GM21723 (cell line): ENCODE measurements around the gene L3MBTL2.
"Not testable (repeated sequence)": the region's sequence is repeated elsewhere in the genome, so short reads cannot be mapped to it uniquely, and the experiment has no call there.

Experiments
- ATAC-seq: cut with Tn5 transposase; IDR thresholded peaks from one replicate; pipeline ENCODE4 v1.9.1; 2021; ENCODE audit warnings: mild to moderate bottlenecking, moderate library complexity; ENCODE audit not compliant: unreplicated experiment

L3MBTL2 gene

GRCh38 chr22:41204992-41205900 is at the start of gene L3MBTL2:
Gene L3MBTL2 (plus strand): TSS chr22:41205312. CDS start chr22:41205363, 51 bp downstream.
- peak; percentile 93 for ATAC-seq

- no peak for ATAC-seq
These were observed 48.0 kb upstream of the L3MBTL2 start for GRCh38 chr22:41157083-41157482.

GRCh38 chr22:41169157-41169556 is 36.0 kb upstream of the L3MBTL2 start:
- ATAC-seq, result no peak

GRCh38 chr22:41171996-41172395 is 33.1 kb upstream of the L3MBTL2 start:
- no peak for ATAC-seq

- no peak for ATAC-seq
These were observed 29.6 kb upstream of the L3MBTL2 start for GRCh38 chr22:41175546-41175945.

DNA sequence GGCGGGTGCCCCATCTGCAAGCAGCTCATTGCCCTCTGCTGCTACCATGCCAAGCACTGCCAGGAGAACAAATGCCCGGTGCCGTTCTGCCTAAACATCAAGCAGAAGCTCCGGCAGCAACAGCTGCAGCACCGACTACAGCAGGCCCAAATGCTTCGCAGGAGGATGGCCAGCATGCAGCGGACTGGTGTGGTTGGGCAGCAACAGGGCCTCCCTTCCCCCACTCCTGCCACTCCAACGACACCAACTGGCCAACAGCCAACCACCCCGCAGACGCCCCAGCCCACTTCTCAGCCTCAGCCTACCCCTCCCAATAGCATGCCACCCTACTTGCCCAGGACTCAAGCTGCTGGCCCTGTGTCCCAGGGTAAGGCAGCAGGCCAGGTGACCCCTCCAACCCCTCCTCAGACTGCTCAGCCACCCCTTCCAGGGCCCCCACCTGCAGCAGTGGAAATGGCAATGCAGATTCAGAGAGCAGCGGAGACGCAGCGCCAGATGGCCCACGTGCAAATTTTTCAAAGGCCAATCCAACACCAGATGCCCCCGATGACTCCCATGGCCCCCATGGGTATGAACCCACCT is 28.0 kb upstream of the L3MBTL2 start:
- ATAC-seq, result no peak

DNA sequence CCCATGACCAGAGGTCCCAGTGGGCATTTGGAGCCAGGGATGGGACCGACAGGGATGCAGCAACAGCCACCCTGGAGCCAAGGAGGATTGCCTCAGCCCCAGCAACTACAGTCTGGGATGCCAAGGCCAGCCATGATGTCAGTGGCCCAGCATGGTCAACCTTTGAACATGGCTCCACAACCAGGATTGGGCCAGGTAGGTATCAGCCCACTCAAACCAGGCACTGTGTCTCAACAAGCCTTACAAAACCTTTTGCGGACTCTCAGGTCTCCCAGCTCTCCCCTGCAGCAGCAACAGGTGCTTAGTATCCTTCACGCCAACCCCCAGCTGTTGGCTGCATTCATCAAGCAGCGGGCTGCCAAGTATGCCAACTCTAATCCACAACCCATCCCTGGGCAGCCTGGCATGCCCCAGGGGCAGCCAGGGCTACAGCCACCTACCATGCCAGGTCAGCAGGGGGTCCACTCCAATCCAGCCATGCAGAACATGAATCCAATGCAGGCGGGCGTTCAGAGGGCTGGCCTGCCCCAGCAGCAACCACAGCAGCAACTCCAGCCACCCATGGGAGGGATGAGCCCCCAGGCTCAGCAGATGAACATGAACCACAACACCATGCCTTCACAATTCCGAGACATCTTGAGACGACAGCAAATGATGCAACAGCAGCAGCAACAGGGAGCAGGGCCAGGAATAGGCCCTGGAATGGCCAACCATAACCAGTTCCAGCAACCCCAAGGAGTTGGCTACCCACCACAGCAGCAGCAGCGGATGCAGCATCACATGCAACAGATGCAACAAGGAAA is 27.3 kb upstream of the L3MBTL2 start:
- no peak for ATAC-seq

GRCh38 chr22:41178425-41178975 is 26.6 kb upstream of the L3MBTL2 start:
- ATAC-seq, result no peak

- not testable (repeated sequence) for ATAC-seq
These were observed 24.8 kb upstream of the L3MBTL2 start for GRCh38 chr22:41180362-41180761.

DNA sequence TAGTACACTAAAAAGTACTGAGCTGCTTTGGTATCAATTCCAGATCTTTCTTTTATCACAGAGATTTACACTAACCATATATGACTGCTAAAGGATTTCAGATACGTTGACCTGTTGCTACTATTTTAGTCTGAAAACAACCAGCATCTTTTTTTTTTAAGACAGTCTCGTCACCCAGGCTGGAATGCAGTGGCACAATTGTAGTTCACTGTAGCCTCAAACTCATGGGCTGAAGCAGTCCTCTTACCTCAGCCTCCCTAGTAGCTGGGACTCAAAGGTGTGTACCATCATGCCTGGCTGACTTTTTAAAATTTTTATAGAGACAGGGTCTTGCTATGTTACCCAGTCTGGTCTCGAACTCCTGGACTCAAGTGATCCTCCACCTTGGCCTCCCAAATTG is 24.2 kb upstream of the L3MBTL2 start:
- ATAC-seq, result no peak

GRCh38 chr22:41181349-41182241 is 23.5 kb upstream of the L3MBTL2 start:
- no peak for ATAC-seq

DNA sequence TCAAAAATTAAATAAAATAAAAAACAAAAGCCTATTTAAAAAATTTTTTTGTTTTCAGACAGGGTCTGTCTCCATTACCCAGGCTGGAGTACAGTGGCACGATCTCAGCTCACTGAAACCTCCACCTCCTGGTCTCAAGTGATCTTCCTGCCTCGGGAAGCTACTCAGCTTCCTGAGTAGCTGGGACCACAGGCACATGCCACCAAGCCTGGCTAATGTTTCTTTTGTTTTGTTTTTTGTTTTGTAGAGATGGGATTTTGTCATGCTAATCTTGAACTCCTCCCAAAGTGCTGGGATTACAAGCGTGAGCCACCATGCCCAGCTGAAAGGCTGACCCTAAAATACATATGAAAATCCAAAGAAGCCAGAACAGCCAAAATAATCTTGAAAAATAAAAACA is 20.4 kb upstream of the L3MBTL2 start:
- ATAC-seq, result no peak

DNA sequence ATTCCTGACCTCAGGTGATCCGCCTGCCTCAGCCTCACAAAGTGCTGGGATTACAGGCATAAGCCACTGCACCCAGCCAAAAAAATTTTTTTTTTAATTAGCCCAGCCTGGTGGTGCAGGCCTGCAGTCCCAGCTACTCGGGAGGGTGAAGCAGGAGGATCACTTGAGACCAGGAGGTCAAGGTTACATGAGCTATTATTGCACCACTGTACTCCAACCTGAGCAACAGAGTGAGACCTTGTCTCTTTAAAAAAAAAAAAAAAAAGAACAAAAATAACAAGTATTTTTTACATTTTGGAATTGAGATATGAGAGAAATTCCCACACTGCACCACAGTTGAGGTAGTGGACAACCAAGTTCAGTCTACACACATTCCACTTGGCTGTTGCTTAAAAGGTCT is 13.6 kb upstream of the L3MBTL2 start:
- ATAC-seq, result no peak

DNA sequence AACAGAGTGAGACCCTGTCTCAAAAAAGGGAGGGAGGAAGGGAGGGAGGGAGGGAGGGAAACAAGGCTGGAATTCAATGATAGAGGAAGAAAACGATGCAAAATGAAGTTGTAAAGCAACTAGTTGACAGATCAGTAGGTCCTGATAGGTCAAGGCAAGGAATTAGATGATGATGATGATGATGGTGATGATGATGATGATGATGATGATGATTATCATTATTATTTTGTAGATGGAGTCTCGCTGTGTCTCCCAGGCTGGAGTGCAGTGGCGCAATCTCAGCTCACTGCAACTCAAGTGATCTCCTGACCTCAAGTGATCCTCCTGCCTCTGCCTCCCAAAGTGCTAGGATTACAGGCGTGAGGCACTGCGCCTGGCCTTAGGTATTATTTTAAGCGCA is 11.3 kb upstream of the L3MBTL2 start:
- ATAC-seq, result no peak

DNA sequence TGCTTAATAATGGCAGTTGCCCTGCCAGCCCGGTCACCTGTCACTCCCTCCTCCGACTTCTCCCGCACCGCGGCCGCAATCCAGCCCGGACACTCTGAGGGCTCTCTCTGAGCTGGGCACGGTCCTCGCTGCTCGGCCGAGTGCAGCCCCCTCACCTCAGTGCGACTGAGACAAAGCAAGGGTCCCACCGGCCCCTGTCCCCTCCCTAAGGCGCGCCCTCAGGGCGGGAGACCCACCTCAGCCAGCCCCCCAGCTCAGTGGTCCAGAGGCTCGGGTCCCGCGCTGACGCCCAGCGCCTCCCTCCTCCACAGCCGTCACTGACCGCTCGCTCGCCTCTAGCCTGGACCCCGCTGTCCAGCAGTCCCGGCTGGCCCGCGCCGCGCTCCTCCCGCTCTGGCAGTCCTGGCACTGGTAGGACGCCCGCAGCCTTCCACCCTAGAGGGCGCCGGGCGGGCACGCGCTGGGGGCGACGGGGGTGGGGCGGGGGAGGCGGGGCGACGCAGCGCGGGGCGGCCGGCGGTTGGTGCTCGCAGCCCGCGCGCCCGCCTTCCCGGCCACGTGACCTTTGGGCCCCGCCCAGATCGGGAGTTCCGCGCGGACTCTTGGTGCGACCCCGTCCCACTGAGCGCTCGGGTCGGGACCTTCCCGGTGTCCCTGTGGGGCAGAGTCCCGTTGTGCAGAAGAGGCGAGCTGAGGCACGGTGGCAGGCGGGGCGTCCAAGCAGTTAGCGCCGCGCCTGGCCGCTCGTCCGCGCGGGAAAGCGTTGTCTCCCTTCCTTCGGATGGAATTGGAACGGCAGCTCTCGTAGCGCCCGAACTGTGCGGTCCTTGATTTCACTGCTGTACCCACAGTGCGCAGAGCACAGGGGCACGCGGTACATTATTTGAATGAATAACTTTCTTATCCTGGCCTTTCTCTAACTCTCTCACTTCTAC is 7.8 kb upstream of the L3MBTL2 start:
- ATAC-seq, result peak; percentile 64

DNA sequence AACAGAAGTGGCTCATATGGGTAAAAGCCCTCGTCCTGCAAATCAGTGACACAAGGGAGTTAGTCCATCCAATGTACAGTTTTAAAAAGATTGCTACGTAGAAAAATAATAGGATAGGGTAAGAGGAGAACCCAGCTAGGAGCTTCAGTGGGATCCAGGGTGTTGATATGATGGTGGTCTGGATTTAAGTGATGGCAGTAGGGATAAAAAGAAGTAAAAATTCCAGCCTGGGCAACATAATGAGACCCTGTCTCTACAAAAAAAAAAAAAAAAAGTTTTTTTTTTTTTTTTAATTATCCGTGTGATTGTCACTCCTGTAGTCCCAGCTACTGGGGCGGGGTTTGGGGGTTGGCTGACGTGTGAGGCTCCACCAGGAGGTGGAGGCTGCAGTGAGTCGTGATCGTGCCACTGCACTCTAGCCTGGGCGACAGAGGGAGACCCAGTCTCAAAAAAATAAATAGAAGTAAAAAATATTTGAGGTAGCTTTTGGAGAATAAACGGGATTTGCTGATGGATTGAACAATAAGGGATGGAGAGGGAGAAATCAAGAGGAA is 7.0 kb upstream of the L3MBTL2 start:
- ATAC-seq, result no peak

DNA sequence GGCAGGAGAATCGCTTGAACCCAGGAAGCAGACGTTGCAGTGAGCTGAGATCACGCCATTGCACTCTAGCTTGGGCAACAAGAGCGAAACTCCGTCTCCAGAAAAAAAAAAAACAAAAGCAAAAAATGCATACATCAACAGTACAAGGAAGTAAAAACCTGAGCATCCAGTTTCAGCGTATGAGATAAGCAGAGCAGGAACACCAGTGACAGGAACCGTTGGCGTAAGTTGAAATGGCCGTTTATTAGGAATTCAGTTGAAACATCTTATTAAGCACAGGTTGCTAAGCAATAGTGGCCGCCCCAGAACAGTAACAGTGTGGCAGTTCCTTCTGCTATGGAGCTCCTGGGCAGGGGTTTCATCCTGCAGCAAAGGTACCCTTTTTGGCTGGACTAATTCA is 4.0 kb upstream of the L3MBTL2 start:
- no peak for ATAC-seq

- no peak for ATAC-seq
These were observed 2.0 kb upstream of the L3MBTL2 start for GRCh38 chr22:41203118-41203517.

DNA sequence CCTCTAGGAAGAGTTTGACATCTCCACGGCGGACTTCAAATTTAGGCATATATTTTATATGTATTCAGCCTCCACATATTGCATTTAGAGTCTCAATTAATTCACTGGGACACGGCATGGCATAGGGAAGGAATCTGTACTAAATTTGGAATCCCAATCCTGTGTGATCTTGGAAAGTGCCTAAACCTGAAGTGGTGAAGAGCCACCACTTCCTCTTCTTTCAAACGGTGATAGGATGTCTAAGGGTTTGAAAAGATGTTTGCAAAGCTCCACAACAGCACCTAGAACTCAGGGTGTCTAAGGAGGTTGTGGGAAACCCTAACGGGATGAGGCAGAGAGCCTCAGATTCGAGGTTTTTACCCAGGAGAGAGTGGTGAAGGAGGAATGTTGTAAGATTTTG is 1.0 kb upstream of the L3MBTL2 start:
- no peak for ATAC-seq
